ENCODE data around the gene TNKS2. TPM values are rescaled to one million over a fixed set of nuclear protein-coding genes. Genes with fewer than 3 reads are reported as not detected.
A peak's percentile ranks its signal among the peaks of the same experiment; 100 is the strongest.

TNKS2 gene
- total RNA-seq, 1 experiment from 2014 or later, result 46.2 TPM

- no TSS peak for BruUV-seq (replicated peaks)
- H3K9me3 ChIP-seq (ENCODE audit: control insufficient read depth, insufficient read depth, low read depth, low read length), result no peaks in the 10 kb centered on the region
- DNase-seq (ENCODE audit: low read depth, low spot score) (no peak), ATAC-seq (peak; percentile 26; the same call in 1 of the 2 replicates)
- no peaks in the 10 kb centered on the region for H3K36me3 ChIP-seq (ENCODE audit: control insufficient read depth, insufficient read depth, low read length)
- in situ Hi-C loops (cut with HindIII; ENCODE audit: low pct_unique_long_range_greater_than_20kb, low sequenced_read_pairs) (no loop called here), intact Hi-C loops (cut with micrococcal nuclease; ENCODE audit: unreplicated experiment) (no loop called here)
- TF ChIP-seq TCF7L2 (IDR thresholded peaks at IDR 0.05; ENCODE audit: low read depth, low read length), result no peak
- TF ChIP-seq, protein P1, sequence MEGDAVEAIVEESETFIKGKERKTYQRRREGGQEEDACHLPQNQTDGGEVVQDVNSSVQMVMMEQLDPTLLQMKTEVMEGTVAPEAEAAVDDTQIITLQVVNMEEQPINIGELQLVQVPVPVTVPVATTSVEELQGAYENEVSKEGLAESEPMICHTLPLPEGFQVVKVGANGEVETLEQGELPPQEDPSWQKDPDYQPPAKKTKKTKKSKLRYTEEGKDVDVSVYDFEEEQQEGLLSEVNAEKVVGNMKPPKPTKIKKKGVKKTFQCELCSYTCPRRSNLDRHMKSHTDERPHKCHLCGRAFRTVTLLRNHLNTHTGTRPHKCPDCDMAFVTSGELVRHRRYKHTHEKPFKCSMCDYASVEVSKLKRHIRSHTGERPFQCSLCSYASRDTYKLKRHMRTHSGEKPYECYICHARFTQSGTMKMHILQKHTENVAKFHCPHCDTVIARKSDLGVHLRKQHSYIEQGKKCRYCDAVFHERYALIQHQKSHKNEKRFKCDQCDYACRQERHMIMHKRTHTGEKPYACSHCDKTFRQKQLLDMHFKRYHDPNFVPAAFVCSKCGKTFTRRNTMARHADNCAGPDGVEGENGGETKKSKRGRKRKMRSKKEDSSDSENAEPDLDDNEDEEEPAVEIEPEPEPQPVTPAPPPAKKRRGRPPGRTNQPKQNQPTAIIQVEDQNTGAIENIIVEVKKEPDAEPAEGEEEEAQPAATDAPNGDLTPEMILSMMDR (IDR thresholded peaks at IDR 0.05), result no peak
- no peak for TF ChIP-seq POLR2AphosphoS5 (IDR thresholded peaks at IDR 0.05; ENCODE audit: low read depth, low read length)
- TF ChIP-seq SIN3A (IDR thresholded peaks at IDR 0.05; ENCODE audit: borderline replicate concordance, insufficient read depth, low read depth, low read length), result no peak
- POLR2A ChIA-PET, result no interaction called here
- H3K4me3 ChIP-seq (ENCODE audit: low read depth in 2 of 2, low read length in 2 of 2), result no peak overlapping the region
- no peaks in the 10 kb centered on the region for H3K4me1 ChIP-seq (ENCODE audit: control insufficient read depth, insufficient read depth, low read length)
- no peak overlapping the region for H3K27ac ChIP-seq (ENCODE audit: low read length)
- peaks cover 5% of the 10 kb centered on the region; the same call in 1 of the 2 replicates for H3K27me3 ChIP-seq (ENCODE audit: control insufficient read depth, insufficient read depth, low read length)
- CTCF ChIA-PET, result interaction anchor here (0.6 kb wide), 1 partner anchor 1049 kb away, joined by 4 read pairs; no protein-coding TSS in a partner anchor
These were observed 10.4 kb upstream of the TNKS2 start for GRCh38 chr10:91787810-91788209.

GRCh38 chr10:91788527-91788926 is 9.7 kb upstream of the TNKS2 start:
- peaks cover 5% of the 10 kb centered on the region; the same call in 1 of the 2 replicates for H3K27me3 ChIP-seq (ENCODE audit: control insufficient read depth, insufficient read depth, low read length)
- no peak overlapping the region for H3K4me3 ChIP-seq (ENCODE audit: low read depth in 2 of 2, low read length in 2 of 2)
- no peak for ATAC-seq
- H3K4me1 ChIP-seq (ENCODE audit: control insufficient read depth, insufficient read depth, low read length), result no peaks in the 10 kb centered on the region
- H3K9me3 ChIP-seq (ENCODE audit: control insufficient read depth, insufficient read depth, low read depth, low read length), result no peaks in the 10 kb centered on the region
- no TSS peak for BruUV-seq (replicated peaks)
- no peak overlapping the region for H3K27ac ChIP-seq (ENCODE audit: low read length)
- ChIA-PET CTCF (no interaction called here), POLR2A (no interaction called here)
- no peak for DNase-seq (ENCODE audit: low read depth, low spot score)
- intact Hi-C loops (cut with micrococcal nuclease; ENCODE audit: unreplicated experiment) (no loop called here), in situ Hi-C loops (cut with HindIII; ENCODE audit: low pct_unique_long_range_greater_than_20kb, low sequenced_read_pairs) (no loop called here)
- H3K36me3 ChIP-seq (ENCODE audit: control insufficient read depth, insufficient read depth, low read length), result no peaks in the 10 kb centered on the region
- TF ChIP-seq, protein P1 (IDR thresholded peaks at IDR 0.05), result no peak
- TF ChIP-seq TCF7L2 (IDR thresholded peaks at IDR 0.05; ENCODE audit: low read depth, low read length), result no peak

DNA sequence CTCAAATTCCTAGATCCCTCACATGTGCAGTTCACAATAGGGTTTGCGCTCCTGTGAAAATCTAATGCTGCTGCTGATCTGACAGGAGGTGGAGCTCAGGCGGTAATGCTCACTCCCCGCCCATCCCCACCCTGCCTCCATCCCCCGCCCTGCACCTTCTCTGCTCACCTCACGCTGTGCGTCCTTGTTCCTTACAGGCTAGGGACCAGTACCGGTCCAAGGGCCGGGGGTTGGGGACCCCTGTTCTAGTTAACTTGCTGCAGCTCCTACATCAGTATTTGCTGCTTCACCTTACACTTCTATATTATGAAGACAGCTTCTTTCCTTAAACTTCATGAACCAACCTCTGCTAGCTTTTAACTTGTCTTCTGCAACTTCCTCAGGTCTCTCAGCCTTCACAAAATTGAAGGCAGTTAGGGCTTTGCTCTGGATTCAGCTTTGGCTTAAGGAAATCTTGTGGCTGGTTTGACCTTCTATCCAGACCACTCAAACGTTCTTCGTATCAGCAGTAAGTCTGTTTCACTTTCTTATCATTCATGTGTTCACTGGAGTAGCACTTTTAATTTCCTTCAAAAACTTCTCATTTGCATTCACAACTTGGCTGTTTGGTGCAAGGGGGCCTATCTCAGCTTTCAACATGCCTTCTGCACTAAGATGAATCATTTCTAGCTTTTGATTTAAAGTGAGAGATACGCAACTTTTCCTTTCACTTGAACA is 1.7 kb upstream of the TNKS2 start:
- TF ChIP-seq POLR2AphosphoS5 (IDR thresholded peaks at IDR 0.05; ENCODE audit: low read depth, low read length), result no peak
- no peak for TF ChIP-seq TCF7L2 (IDR thresholded peaks at IDR 0.05; ENCODE audit: low read depth, low read length)
- TF ChIP-seq, protein P2, sequence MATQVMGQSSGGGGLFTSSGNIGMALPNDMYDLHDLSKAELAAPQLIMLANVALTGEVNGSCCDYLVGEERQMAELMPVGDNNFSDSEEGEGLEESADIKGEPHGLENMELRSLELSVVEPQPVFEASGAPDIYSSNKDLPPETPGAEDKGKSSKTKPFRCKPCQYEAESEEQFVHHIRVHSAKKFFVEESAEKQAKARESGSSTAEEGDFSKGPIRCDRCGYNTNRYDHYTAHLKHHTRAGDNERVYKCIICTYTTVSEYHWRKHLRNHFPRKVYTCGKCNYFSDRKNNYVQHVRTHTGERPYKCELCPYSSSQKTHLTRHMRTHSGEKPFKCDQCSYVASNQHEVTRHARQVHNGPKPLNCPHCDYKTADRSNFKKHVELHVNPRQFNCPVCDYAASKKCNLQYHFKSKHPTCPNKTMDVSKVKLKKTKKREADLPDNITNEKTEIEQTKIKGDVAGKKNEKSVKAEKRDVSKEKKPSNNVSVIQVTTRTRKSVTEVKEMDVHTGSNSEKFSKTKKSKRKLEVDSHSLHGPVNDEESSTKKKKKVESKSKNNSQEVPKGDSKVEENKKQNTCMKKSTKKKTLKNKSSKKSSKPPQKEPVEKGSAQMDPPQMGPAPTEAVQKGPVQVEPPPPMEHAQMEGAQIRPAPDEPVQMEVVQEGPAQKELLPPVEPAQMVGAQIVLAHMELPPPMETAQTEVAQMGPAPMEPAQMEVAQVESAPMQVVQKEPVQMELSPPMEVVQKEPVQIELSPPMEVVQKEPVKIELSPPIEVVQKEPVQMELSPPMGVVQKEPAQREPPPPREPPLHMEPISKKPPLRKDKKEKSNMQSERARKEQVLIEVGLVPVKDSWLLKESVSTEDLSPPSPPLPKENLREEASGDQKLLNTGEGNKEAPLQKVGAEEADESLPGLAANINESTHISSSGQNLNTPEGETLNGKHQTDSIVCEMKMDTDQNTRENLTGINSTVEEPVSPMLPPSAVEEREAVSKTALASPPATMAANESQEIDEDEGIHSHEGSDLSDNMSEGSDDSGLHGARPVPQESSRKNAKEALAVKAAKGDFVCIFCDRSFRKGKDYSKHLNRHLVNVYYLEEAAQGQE (IDR thresholded peaks at IDR 0.05; ENCODE audit: insufficient read depth in 1 of 2, low read depth in 2 of 2, low read length in 1 of 2), result no peak
- TF ChIP-seq, protein P1 (IDR thresholded peaks at IDR 0.05), result no peak
- no peak for TF ChIP-seq SIN3A (IDR thresholded peaks at IDR 0.05; ENCODE audit: borderline replicate concordance, insufficient read depth, low read depth, low read length)
- peak overlapping the region; percentile 61 to 96 for H3K4me3 ChIP-seq (ENCODE audit: low read depth in 2 of 2, low read length in 2 of 2)
- H3K9me3 ChIP-seq (ENCODE audit: control insufficient read depth, insufficient read depth, low read depth, low read length), result no peaks in the 10 kb centered on the region
- ChIA-PET POLR2A (no interaction called here), CTCF (no interaction called here)
- ATAC-seq, result peak; percentile 63
- no peaks in the 10 kb centered on the region; the same call in none of the 2 replicates for H3K36me3 ChIP-seq (ENCODE audit: control insufficient read depth, insufficient read depth, low read length)
- peak overlapping the region; percentile 100 for H3K27ac ChIP-seq (ENCODE audit: low read length)
- peaks cover 23% of the 10 kb centered on the region for H3K4me1 ChIP-seq (ENCODE audit: control insufficient read depth, insufficient read depth, low read length)
- BruUV-seq (replicated peaks), result no TSS peak
- intact Hi-C loops (cut with micrococcal nuclease; ENCODE audit: unreplicated experiment) (no loop called here), in situ Hi-C loops (cut with HindIII; ENCODE audit: low pct_unique_long_range_greater_than_20kb, low sequenced_read_pairs) (no loop called here)
- H3K27me3 ChIP-seq (ENCODE audit: control insufficient read depth, insufficient read depth, low read length), result no peaks in the 10 kb centered on the region
- no peak for DNase-seq (ENCODE audit: low read depth, low spot score)

All from Panc1 (cell line).